Neural cell (in vitro differentiated cells): ENCODE data around the gene DPP6. TPM values are rescaled to one million over a fixed set of nuclear protein-coding genes. Genes with fewer than 3 reads are reported as not detected.
A peak's percentile ranks its signal among the peaks of the same experiment; 100 is the strongest.
"Not testable (repeated sequence)": the region's sequence is repeated elsewhere in the genome, so short reads cannot be mapped to it uniquely, and the experiment has no call there.

Experiments
- H2AFZ ChIP-seq: fragments of 200-600, 300-800 bp; sonication (generic), shearing (Covaris generic); 2 replicates; pipeline ENCODE4 v1.6.0; 2014; ENCODE audit warnings: low read depth, mild to moderate bottlenecking, antibody characterized with exemption, low read length, moderate library complexity
- H3F3A ChIP-seq: fragments of 200-600 bp; shearing (Covaris generic); 2 replicates; pipeline ENCODE4 v1.6.1; 2016; ENCODE audit warnings: mild to moderate bottlenecking, moderate library complexity, mixed read lengths, antibody characterized with exemption, low read length; ENCODE audit not compliant: insufficient read depth, poor library complexity, severe bottlenecking
- H3K27ac ChIP-seq: fragments of 200-600, 300-800 bp; sonication (generic), shearing (Covaris generic); 2 replicates; pipeline ENCODE4 v1.5.1; 2014; ENCODE audit warnings: mild to moderate bottlenecking, low read length, moderate library complexity
- H3K27me3 ChIP-seq: fragments of 300-800, 200-600 bp; sonication (generic), shearing (Covaris generic); 2 replicates; pipeline ENCODE4 v1.6.0; 2014; ENCODE audit warnings: mild to moderate bottlenecking, low read depth, low read length, moderate library complexity; ENCODE audit not compliant: insufficient read depth
- H3K36me3 ChIP-seq: fragments of 300-800, 200-600 bp; sonication (generic), shearing (Covaris generic); 2 replicates; pipeline ENCODE4 v1.5.1; 2014; ENCODE audit warnings: mild to moderate bottlenecking, antibody characterized with exemption, low read length, moderate library complexity; ENCODE audit not compliant: insufficient read depth
- H3K4me2 ChIP-seq: fragments of 300-800, 200-600 bp; sonication (generic), shearing (Covaris generic); 2 replicates; pipeline ENCODE4 v1.6.0; 2014; ENCODE audit warnings: mild to moderate bottlenecking, low read length
- H3K4me3 ChIP-seq: fragments of 300-800, 200-600 bp; sonication (generic), shearing (Covaris generic); 2 replicates; pipeline ENCODE4 v1.5.1; 2014; ENCODE audit warnings: mild to moderate bottlenecking, low read length, moderate library complexity
- H3K79me2 ChIP-seq: fragments of 200-600 bp; shearing (Covaris generic); replicated peaks from 2 replicates; pipeline ENCODE4 v1.6.0; 2014; ENCODE audit warnings: mild to moderate bottlenecking, low read length, moderate library complexity; ENCODE audit not compliant: insufficient read depth
- H3K9ac ChIP-seq: fragments of 300-800, 200-600 bp; sonication (generic), shearing (Covaris generic); 2 replicates; pipeline ENCODE4 v1.6.1; 2016; ENCODE audit warnings: mild to moderate bottlenecking, low read length, mixed read lengths
- H3K9me2 ChIP-seq: fragments of 200-600 bp; shearing (Covaris generic); 2 replicates; pipeline ENCODE4 v1.6.1; 2016; ENCODE audit warnings: mild to moderate bottlenecking, low read length, mixed read lengths; ENCODE audit not compliant: insufficient read depth
- H3K9me3 ChIP-seq: fragments of 200-600, 300-800 bp; sonication (generic), shearing (Covaris generic); 2 replicates; pipeline ENCODE4 v1.6.1; 2016; ENCODE audit warnings: mild to moderate bottlenecking, mixed run types, low read length, moderate library complexity, mixed read lengths
- H4K20me1 ChIP-seq: fragments of 200-600 bp; shearing (Covaris generic); 2 replicates; pipeline ENCODE4 v1.6.1; 2016; ENCODE audit warnings: mild to moderate bottlenecking, mixed run types; ENCODE audit not compliant: insufficient read depth
- RAD21 ChIP-seq: fragments of 450-650 bp; conservative IDR thresholded peaks from 2 replicates; pipeline ENCODE4 v1.6.1; 2014; ENCODE audit warnings: antibody characterized with exemption, mild to moderate bottlenecking, moderate library complexity
- SMC3 ChIP-seq: fragments of 450-650 bp; conservative IDR thresholded peaks from 2 replicates; pipeline ENCODE4 v1.6.1; 2014; ENCODE audit warnings: antibody characterized with exemption, mild to moderate bottlenecking, moderate library complexity; ENCODE audit not compliant: poor library complexity
- polyA plus RNA-seq: library from polyadenylated mRNA; depleted of rRNA; stranded (reverse); fragments of >200 nt; gene quantifications from 2 replicates; pipeline ENCODE4 v1.2.3, GENCODE V29; 2014
- TF ChIP-seq, protein P1 (sequence below): fragments of 450-650 bp; IDR thresholded peaks from 2 replicates; pipeline ENCODE4 v1.5.1; 2014; ENCODE audit warnings: antibody characterized with exemption, mild to moderate bottlenecking, moderate library complexity; ENCODE audit not compliant: poor library complexity, severe bottlenecking
- TF ChIP-seq, protein P2 (sequence below): IDR thresholded peaks from 2 replicates; pipeline ENCODE4 v1.6.1; 2012; ENCODE audit warnings: borderline replicate concordance

Gene DPP6
- polyA plus RNA-seq, 1 donor from 2014 or later: 20.4 TPM

GRCh38 chr7:154053466-154054312, 1.5 kb downstream of the DPP6 start:
- not testable (repeated sequence) for H3K9me3 ChIP-seq, H3K9ac ChIP-seq, H3F3A ChIP-seq, H2AFZ ChIP-seq, H3K4me2 ChIP-seq, H3K36me3 ChIP-seq, H3K79me2 ChIP-seq, H3K27me3 ChIP-seq, H3K9me2 ChIP-seq, H4K20me1 ChIP-seq, H3K27ac ChIP-seq
- TF ChIP-seq, protein P1, sequence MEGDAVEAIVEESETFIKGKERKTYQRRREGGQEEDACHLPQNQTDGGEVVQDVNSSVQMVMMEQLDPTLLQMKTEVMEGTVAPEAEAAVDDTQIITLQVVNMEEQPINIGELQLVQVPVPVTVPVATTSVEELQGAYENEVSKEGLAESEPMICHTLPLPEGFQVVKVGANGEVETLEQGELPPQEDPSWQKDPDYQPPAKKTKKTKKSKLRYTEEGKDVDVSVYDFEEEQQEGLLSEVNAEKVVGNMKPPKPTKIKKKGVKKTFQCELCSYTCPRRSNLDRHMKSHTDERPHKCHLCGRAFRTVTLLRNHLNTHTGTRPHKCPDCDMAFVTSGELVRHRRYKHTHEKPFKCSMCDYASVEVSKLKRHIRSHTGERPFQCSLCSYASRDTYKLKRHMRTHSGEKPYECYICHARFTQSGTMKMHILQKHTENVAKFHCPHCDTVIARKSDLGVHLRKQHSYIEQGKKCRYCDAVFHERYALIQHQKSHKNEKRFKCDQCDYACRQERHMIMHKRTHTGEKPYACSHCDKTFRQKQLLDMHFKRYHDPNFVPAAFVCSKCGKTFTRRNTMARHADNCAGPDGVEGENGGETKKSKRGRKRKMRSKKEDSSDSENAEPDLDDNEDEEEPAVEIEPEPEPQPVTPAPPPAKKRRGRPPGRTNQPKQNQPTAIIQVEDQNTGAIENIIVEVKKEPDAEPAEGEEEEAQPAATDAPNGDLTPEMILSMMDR: peak; percentile 11
- peak overlapping the region; percentile 65 for H3K4me3 ChIP-seq

DNA sequence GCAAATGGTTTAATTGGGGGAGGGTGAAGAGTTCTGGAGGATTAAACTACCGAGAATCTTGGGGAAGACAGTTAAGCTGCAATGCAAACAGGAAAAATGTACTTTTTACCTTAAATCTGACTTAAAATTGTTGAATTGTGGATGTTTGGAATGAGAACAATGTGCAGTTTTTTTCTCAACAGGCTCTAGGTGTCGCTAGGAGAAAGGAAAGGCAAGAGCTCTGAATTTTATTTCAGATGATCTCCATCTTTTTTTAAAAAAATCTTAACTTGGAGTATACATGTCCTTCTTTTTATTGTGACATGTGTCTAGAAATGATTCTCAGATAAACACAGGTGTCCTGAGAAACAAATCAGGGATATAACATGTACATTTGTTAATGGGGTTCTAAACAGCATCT, 2.5 kb downstream of the DPP6 start:
- not testable (repeated sequence) for H3F3A ChIP-seq, H3K27ac ChIP-seq, H3K9ac ChIP-seq, H3K4me3 ChIP-seq, H3K27me3 ChIP-seq, H3K9me2 ChIP-seq, H3K36me3 ChIP-seq, H4K20me1 ChIP-seq, H2AFZ ChIP-seq, H3K79me2 ChIP-seq, H3K9me3 ChIP-seq, H3K4me2 ChIP-seq
- peak; percentile 68 for TF ChIP-seq SMC3
- TF ChIP-seq, protein P1: peak; percentile 66
- peak; percentile 73 for TF ChIP-seq RAD21

DNA sequence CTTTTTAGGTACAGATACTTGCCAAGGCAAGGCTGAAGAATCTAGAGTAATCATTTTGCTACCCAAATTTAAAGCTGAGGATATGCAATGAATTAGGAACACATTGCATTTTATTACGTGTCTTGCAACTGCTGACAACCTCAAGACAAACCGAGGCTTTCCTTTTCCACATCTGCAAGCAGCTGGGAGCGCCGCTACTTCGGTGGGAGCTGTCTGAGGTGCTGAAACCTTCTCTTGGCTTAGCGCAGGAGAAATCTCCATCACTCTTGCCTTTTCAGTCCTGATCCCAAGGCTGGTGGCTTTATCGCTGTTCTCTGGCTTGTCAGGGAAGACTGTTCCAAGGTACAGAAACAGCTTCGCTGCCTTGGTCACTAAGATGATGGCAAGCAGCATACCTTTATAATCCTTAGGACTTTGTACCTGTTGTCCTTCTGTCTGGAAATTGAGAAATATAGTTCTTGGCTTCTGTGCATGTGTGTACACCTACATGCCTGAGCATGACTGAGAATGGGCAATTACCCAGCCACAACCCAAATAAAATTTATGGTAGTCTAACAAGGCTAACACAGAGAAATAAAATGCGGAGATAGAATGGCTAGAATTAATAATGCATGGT, 3.4 kb downstream of the DPP6 start:
- not testable (repeated sequence) for H3K36me3 ChIP-seq, H2AFZ ChIP-seq, H4K20me1 ChIP-seq, H3K9me3 ChIP-seq, H3K79me2 ChIP-seq, H3K9me2 ChIP-seq, H3F3A ChIP-seq, H3K9ac ChIP-seq, H3K27me3 ChIP-seq, H3K27ac ChIP-seq, H3K4me2 ChIP-seq
- TF ChIP-seq, protein P2, sequence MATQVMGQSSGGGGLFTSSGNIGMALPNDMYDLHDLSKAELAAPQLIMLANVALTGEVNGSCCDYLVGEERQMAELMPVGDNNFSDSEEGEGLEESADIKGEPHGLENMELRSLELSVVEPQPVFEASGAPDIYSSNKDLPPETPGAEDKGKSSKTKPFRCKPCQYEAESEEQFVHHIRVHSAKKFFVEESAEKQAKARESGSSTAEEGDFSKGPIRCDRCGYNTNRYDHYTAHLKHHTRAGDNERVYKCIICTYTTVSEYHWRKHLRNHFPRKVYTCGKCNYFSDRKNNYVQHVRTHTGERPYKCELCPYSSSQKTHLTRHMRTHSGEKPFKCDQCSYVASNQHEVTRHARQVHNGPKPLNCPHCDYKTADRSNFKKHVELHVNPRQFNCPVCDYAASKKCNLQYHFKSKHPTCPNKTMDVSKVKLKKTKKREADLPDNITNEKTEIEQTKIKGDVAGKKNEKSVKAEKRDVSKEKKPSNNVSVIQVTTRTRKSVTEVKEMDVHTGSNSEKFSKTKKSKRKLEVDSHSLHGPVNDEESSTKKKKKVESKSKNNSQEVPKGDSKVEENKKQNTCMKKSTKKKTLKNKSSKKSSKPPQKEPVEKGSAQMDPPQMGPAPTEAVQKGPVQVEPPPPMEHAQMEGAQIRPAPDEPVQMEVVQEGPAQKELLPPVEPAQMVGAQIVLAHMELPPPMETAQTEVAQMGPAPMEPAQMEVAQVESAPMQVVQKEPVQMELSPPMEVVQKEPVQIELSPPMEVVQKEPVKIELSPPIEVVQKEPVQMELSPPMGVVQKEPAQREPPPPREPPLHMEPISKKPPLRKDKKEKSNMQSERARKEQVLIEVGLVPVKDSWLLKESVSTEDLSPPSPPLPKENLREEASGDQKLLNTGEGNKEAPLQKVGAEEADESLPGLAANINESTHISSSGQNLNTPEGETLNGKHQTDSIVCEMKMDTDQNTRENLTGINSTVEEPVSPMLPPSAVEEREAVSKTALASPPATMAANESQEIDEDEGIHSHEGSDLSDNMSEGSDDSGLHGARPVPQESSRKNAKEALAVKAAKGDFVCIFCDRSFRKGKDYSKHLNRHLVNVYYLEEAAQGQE: peak; percentile 56
- TF ChIP-seq SMC3: peak; percentile 17
- peak overlapping the region; percentile 48 for H3K4me3 ChIP-seq

- not testable (repeated sequence) for H3K4me3 ChIP-seq, H3K9me2 ChIP-seq, H3K4me2 ChIP-seq, H3K79me2 ChIP-seq, H3K27me3 ChIP-seq, H2AFZ ChIP-seq, H3K9ac ChIP-seq, H3K36me3 ChIP-seq, H3F3A ChIP-seq, H3K9me3 ChIP-seq, H4K20me1 ChIP-seq, H3K27ac ChIP-seq
Measured at GRCh38 chr7:154058783-154059182, 6.6 kb downstream of the DPP6 start.

DNA sequence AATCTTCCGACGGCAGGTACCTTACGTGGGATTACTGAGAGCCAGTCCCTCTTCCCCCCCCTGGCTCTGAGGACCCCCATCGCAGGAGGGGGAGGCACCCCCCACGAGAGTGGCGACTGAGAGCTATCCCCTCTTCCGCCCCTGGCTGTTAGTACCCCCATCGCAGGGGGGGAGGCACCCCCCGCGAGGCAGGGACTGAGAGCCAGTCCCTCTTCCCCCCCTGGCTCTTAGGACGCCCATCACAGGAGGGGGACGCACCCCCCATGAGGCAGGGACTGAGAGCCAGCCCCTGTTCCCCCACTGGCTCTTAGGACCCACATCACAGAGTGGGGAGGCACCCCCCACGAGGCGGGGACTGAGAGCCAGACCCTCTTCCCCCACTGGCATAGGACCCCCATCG, 8.4 kb downstream of the DPP6 start:
- not testable (repeated sequence) for H3K27me3 ChIP-seq, H2AFZ ChIP-seq, H3K4me2 ChIP-seq, H3K9me3 ChIP-seq, H4K20me1 ChIP-seq, H3K79me2 ChIP-seq, H3K36me3 ChIP-seq, H3F3A ChIP-seq, H3K9me2 ChIP-seq, H3K4me3 ChIP-seq, H3K9ac ChIP-seq, H3K27ac ChIP-seq
